Renal pelvis (tissue), 12 donors: Measurements from ENCODE around the gene ERV3-1. TPM values are rescaled to one million over a fixed set of nuclear protein-coding genes. Genes with fewer than 3 reads are reported as not detected.
"Not testable (repeated sequence)": the region's sequence is repeated elsewhere in the genome, so short reads cannot be mapped to it uniquely, and the experiment has no call there.

Experiments
- DNase-seq: peaks from one replicate; pipeline ENCODE4 v3.0.0-alpha.2; 2013
- long read RNA-seq, 16 experiments: transcript quantifications; one replicate each; lab custom pipeline, GENCODE V29; 2026
- polyA plus RNA-seq, 3 donors: library from polyadenylated mRNA; unstranded; fragments of 120-200 nt; gene quantifications; one replicate each; pipeline ENCODE4 v1.2.1, GENCODE V29; 2013; ENCODE audit not compliant: insufficient read length in 3 of 3

Gene ERV3-1
- polyA plus RNA-seq = 10 to 100 TPM; 27.4 to 58.8 (median 48.8) TPM
- long read RNA-seq, donor 1, partial matches to known transcripts = 0 of 5 reads
- long read RNA-seq, donor 1, other reads (novel, unspliced or antisense) = 0 of 5 reads
- long read RNA-seq, donor 2, transcript ERV3-1-201 (2 exons, 2,719 nt) = major isoform, 13 of 15 reads
- long read RNA-seq, donor 2, partial matches to known transcripts = 0 of 15 reads
- long read RNA-seq, donor 2, other reads (novel, unspliced or antisense) = 0 of 15 reads
- long read RNA-seq, donor 3, transcript ERV3-1-201 (2 exons, 2,719 nt) = major isoform, 5 of 6 reads
- long read RNA-seq, donor 3, partial matches to known transcripts = 0 of 6 reads
- long read RNA-seq, donor 3, other reads (novel, unspliced or antisense) = 0 of 6 reads
- long read RNA-seq, donor 4, transcript ERV3-1-201 (2 exons, 2,719 nt) = major isoform, 13 of 14 reads
- long read RNA-seq, donor 4, partial matches to known transcripts = 0 of 14 reads
- long read RNA-seq, donor 4, other reads (novel, unspliced or antisense) = 0 of 14 reads
- long read RNA-seq, donor 5, transcript ERV3-1-201 (2 exons, 2,719 nt) = major isoform, 6 of 6 reads
- long read RNA-seq, donor 5, partial matches to known transcripts = 0 of 6 reads
- long read RNA-seq, donor 5, other reads (novel, unspliced or antisense) = 0 of 6 reads
- long read RNA-seq, donor 6, transcript ERV3-1-201 (2 exons, 2,719 nt) = major isoform, 21 of 22 reads
- long read RNA-seq, donor 6, partial matches to known transcripts = 0 of 22 reads
- long read RNA-seq, donor 6, other reads (novel, unspliced or antisense) = 0 of 22 reads
- long read RNA-seq, donor 7, transcript ERV3-1-201 (2 exons, 2,719 nt) = major isoform, 11 of 12 reads
- long read RNA-seq, donor 7, partial matches to known transcripts = 0 of 12 reads
- long read RNA-seq, donor 7, other reads (novel, unspliced or antisense) = 0 of 12 reads
- long read RNA-seq, donor 8, transcript ERV3-1-201 (2 exons, 2,719 nt) = major isoform, 10 of 11 reads
- long read RNA-seq, donor 8, partial matches to known transcripts = 0 of 11 reads
- long read RNA-seq, donor 8, other reads (novel, unspliced or antisense) = 0 of 11 reads
- long read RNA-seq, donor 9, transcript ERV3-1-201 (2 exons, 2,719 nt) = major isoform, 12 of 13 reads
- long read RNA-seq, donor 9, partial matches to known transcripts = 0 of 13 reads
- long read RNA-seq, donor 9, other reads (novel, unspliced or antisense) = 0 of 13 reads
- long read RNA-seq, donor 10, transcript ERV3-1-201 (2 exons, 2,719 nt) = major isoform, 13 of 13 reads
- long read RNA-seq, donor 10, partial matches to known transcripts = 0 of 13 reads
- long read RNA-seq, donor 10, other reads (novel, unspliced or antisense) = 0 of 13 reads
- long read RNA-seq, donor 11, transcript ERV3-1-201 (2 exons, 2,719 nt) = major isoform, 10 of 12 reads
- long read RNA-seq, donor 11, partial matches to known transcripts = 0 of 12 reads
- long read RNA-seq, donor 11, other reads (novel, unspliced or antisense) = 0 of 12 reads
- long read RNA-seq, donor 12, transcript ERV3-1-201 (2 exons, 2,719 nt) = major isoform, 21 of 22 reads
- long read RNA-seq, donor 12, partial matches to known transcripts = 0 of 22 reads
- long read RNA-seq, donor 12, other reads (novel, unspliced or antisense) = 0 of 22 reads
- long read RNA-seq, donor 13, transcript ERV3-1-201 (2 exons, 2,719 nt) = major isoform, 10 of 11 reads
- long read RNA-seq, donor 13, partial matches to known transcripts = 0 of 11 reads
- long read RNA-seq, donor 13, other reads (novel, unspliced or antisense) = 0 of 11 reads
- long read RNA-seq, donor 14, transcript ERV3-1-201 (2 exons, 2,719 nt) = major isoform, 14 of 14 reads
- long read RNA-seq, donor 14, partial matches to known transcripts = 0 of 14 reads
- long read RNA-seq, donor 14, other reads (novel, unspliced or antisense) = 0 of 14 reads
- long read RNA-seq, donor 15, transcript ERV3-1-201 (2 exons, 2,719 nt) = major isoform, 16 of 18 reads
- long read RNA-seq, donor 15, partial matches to known transcripts = 0 of 18 reads
- long read RNA-seq, donor 15, other reads (novel, unspliced or antisense) = 0 of 18 reads
- long read RNA-seq, donor 16, transcript ERV3-1-201 (2 exons, 2,719 nt) = major isoform, 16 of 16 reads
- long read RNA-seq, donor 16, partial matches to known transcripts = 0 of 16 reads
- long read RNA-seq, donor 16, other reads (novel, unspliced or antisense) = 0 of 16 reads

GRCh38 chr7:65006094-65006992 lies at the start of gene ERV3-1:
Gene ERV3-1 (minus strand): TSS chr7:65006687. CDS start chr7:64993026, 13,661 bp downstream.
- peak; percentile 95 for DNase-seq

GRCh38 chr7:65055786-65056185 lies 49.3 kb upstream of the ERV3-1 start:
- DNase-seq = not testable (repeated sequence)

GRCh38 chr7:65054466-65054994 lies 48.0 kb upstream of the ERV3-1 start:
- DNase-seq = not testable (repeated sequence)

- not testable (repeated sequence) for DNase-seq
Measured at GRCh38 chr7:65051654-65052053, 45.2 kb upstream of the ERV3-1 start.

- not testable (repeated sequence) for DNase-seq
Measured at GRCh38 chr7:65051139-65051538, 44.7 kb upstream of the ERV3-1 start.

- not testable (repeated sequence) for DNase-seq
Measured at GRCh38 chr7:65046329-65046728, 39.8 kb upstream of the ERV3-1 start.

GRCh38 chr7:65045589-65045988 lies 39.1 kb upstream of the ERV3-1 start:
- DNase-seq = not testable (repeated sequence)

- DNase-seq = peak; percentile 38
Measured at GRCh38 chr7:65038767-65039166, 32.3 kb upstream of the ERV3-1 start.

GRCh38 chr7:65037740-65038688 lies 31.5 kb upstream of the ERV3-1 start:
- DNase-seq = peak; percentile 93

- not testable (repeated sequence) for DNase-seq
Measured at GRCh38 chr7:65036526-65036925, 30.0 kb upstream of the ERV3-1 start.

GRCh38 chr7:65035469-65035868 lies 29.0 kb upstream of the ERV3-1 start:
- not testable (repeated sequence) for DNase-seq

GRCh38 chr7:65034120-65034782 lies 27.8 kb upstream of the ERV3-1 start:
- DNase-seq = not testable (repeated sequence)

GRCh38 chr7:65033391-65033790 lies 26.9 kb upstream of the ERV3-1 start:
- not testable (repeated sequence) for DNase-seq

GRCh38 chr7:65025023-65025422 lies 18.5 kb upstream of the ERV3-1 start:
- DNase-seq = not testable (repeated sequence)

GRCh38 chr7:65020978-65021377 lies 14.5 kb upstream of the ERV3-1 start:
- not testable (repeated sequence) for DNase-seq

- not testable (repeated sequence) for DNase-seq
Measured at GRCh38 chr7:65009881-65010280, 3.4 kb upstream of the ERV3-1 start.
